K562 (cell line): Measurements from ENCODE around the gene FXYD3. TPM values are rescaled to one million over a fixed set of nuclear protein-coding genes. Genes with fewer than 3 reads are reported as not detected.

Experiments used
- C11orf30 ChIP-seq: fragments of 450-650 bp; IDR thresholded peaks from 2 replicates; pipeline ENCODE4 v1.6.1; 2016; ENCODE audit warnings: low read depth, mild to moderate bottlenecking
- ETV1 ChIP-seq: fragments of 450-650 bp; conservative IDR thresholded peaks from 2 replicates; pipeline ENCODE4 v1.6.1; 2016; ENCODE audit warnings: missing genetic modification characterization, control low read depth, low read depth, missing compliant biosample characterization
- FOXK2 ChIP-seq, 2 experiments: fragments of 450-650 bp; IDR thresholded peaks in 1 of 2; conservative IDR thresholded peaks in 1 of 2; 2 replicates each; pipeline ENCODE4 v1.6.1; 2016; ENCODE audit warnings: low read depth in 2 of 2, mild to moderate bottlenecking in 1 of 2
- GABPA ChIP-seq: fragments of 200-800 bp; sonication (Bioruptor generic); conservative IDR thresholded peaks from 2 replicates; pipeline ENCODE4 v1.6.1; 2016; ENCODE audit warnings: low read depth, missing genetic modification characterization, missing compliant biosample characterization
- HNRNPUL1 ChIP-seq: fragments of 200-400 bp; formaldehyde crosslinking; IDR thresholded peaks from 2 replicates; pipeline ENCODE4 v1.6.1; 2017; ENCODE audit warnings: low read length
- NCOA1 ChIP-seq: fragments of 450-650 bp; IDR thresholded peaks from 2 replicates; pipeline ENCODE4 v1.6.1; 2016; ENCODE audit warnings: low read depth
- NFATC3 ChIP-seq: fragments of 450-650 bp; IDR thresholded peaks from 2 replicates; pipeline ENCODE4 v1.6.1; 2017; ENCODE audit warnings: mild to moderate bottlenecking
- NR3C1 ChIP-seq: sonication (generic); formaldehyde crosslinking; IDR thresholded peaks from 2 replicates; pipeline ENCODE4 v1.8.1; 2022; ENCODE audit warnings: missing genetic modification reagents
- POLR3A ChIP-seq: IDR thresholded peaks from 2 replicates; pipeline ENCODE4 v1.6.1; 2011; ENCODE audit warnings: borderline replicate concordance, mild to moderate bottlenecking, moderate library complexity; ENCODE audit not compliant: insufficient read length, insufficient read depth; ENCODE audit errors: extremely low read depth
- XRCC3 ChIP-seq: fragments of 450-650 bp; IDR thresholded peaks from 2 replicates; pipeline ENCODE4 v1.6.1; 2017; ENCODE audit warnings: mild to moderate bottlenecking, moderate library complexity
- ZBTB40 ChIP-seq, 2 experiments: fragments of 450-650 bp in 1 of 2; sonication (generic) in 1 of 2; formaldehyde crosslinking in 1 of 2; IDR thresholded peaks; 2 replicates each; pipeline versions ENCODE4 v1.7.1 to v1.9.0; 2016 to 2022; ENCODE audit warnings: inconsistent platforms in 1 of 2, mild to moderate bottlenecking in 1 of 2, missing genetic modification reagents in 1 of 2
- polyA plus RNA-seq, 8 experiments: library from polyadenylated mRNA; depleted of rRNA in 4 of 8; stranded (reverse) in 5 of 8; unstranded in 3 of 8; fragments of >200 nt; fragmentation: Nextera tagmentation in 2 of 8; fragmentation: Illumina TruSeq in 1 of 8; extraction: Ambion mirVana in 2 of 8; extraction: Trizol in 1 of 8; gene quantifications; 2 replicates each; pipeline versions ENCODE4 v1.2.1 to v1.2.3, GENCODE V29; 2011 to 2014; ENCODE audit warnings: inconsistent platforms in 1 of 8, missing spikeins in 1 of 8
- total RNA-seq, 7 experiments: library from RNA; depleted of rRNA in 6 of 7; stranded (reverse); fragments of >200 nt in 6 of 7; fragmentation: Illumina TruSeq in 2 of 7; extraction: Trizol in 2 of 7; gene quantifications; 2 replicates each; pipeline versions ENCODE4 v1.2.1 to v1.2.3, GENCODE V29; 2011 to 2021; ENCODE audit warnings: low replicate concordance in 1 of 7
- TF ChIP-seq, protein P1 (sequence below), 2 experiments: fragments of 450-650 bp in 1 of 2; sonication (generic) in 1 of 2; formaldehyde crosslinking in 1 of 2; IDR thresholded peaks in 1 of 2; conservative IDR thresholded peaks in 1 of 2; 2 replicates each; pipeline versions ENCODE4 v1.6.1 to v1.8.1; 2016 to 2023; ENCODE audit warnings: mild to moderate bottlenecking in 2 of 2, moderate library complexity in 2 of 2, inconsistent platforms in 1 of 2, missing genetic modification reagents in 1 of 2
- TF ChIP-seq, protein P2 (sequence below), 2 experiments: fragments of 450-650 bp; IDR thresholded peaks; 2 replicates each; pipeline ENCODE4 v1.6.1; 2016

FXYD3 gene
- total and polyA plus RNA-seq, 9 of the 15 experiments (the other 6 are each of a cell fraction or from before 2014, with no cell fraction given): 0.24 TPM; not detected in 8

DNA sequence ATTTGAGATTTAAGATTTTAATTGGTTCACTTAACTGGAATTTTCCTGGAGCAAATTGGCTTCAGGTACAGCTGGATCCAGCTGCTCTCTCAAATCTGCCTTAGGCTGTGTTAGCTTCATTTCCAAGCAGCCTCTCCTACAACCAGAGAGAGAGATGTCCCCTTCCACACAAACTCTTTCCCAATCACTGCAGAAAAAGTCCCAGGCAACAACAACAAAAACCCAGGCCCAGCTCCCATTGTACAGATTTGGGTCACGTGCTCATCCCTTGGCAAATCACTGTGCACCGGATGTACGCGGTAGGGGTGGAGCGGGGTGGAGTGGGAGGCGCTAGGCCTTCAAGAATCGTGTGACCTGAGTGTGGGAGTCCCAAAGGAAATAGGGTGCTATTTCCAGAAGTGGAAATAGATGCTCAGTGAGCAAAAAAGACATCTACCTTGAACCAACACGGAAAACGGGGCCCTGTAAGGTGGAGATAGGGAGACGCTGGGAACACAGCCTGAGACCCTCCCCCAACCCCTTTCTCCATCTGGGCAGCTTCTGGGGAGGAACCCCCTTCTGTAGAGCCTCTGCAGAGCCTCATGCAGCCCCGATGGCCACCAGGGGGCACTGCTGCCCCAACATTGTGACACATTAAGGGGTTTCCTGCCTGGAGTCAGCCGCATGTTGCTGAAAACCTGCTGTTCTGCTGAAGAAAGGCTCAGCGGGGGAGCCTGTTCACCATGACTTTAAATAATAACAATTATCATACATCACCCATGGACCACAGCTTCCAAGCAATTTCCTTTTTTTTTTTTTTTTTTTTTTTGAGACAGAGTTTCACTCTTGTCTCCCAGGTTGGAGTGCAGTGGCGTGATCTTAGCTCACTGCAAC is 48.7 kb upstream of the FXYD3 start (continued):
- TF ChIP-seq ZBTB40 (IDR thresholded peaks at IDR 0.05) (peak; percentile 53), ZBTB40 (CRISPR knock-in tag; IDR thresholded peaks at IDR 0.05) (no peak), NCOA1 (no peak), ETV1 (tag) (peak; percentile 68), HNRNPUL1 (no peak), C11orf30 (peak; percentile 46; the same call in 1 of the 2 replicates), XRCC3 (no peak), GABPA (tag) (0 out of 2 replicates have a peak, but pooled peaks have one; percentile 40), FOXK2 (conservative IDR thresholded peaks at IDR 0.05 in 1 of 2, IDR thresholded peaks at IDR 0.05 in 1 of 2; ENCODE audit: low read depth in 2 of 2) (peak in 1 of 2 experiments; percentile 44; a peak in 2 of 4 replicates), NFATC3 (no peak), NR3C1 (no peak), POLR3A (no peak)
- TF ChIP-seq, protein P1, sequence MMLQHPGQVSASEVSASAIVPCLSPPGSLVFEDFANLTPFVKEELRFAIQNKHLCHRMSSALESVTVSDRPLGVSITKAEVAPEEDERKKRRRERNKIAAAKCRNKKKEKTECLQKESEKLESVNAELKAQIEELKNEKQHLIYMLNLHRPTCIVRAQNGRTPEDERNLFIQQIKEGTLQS (IDR thresholded peaks at IDR 0.05): peak; percentile 8; the same call in 1 of the 2 replicates
- TF ChIP-seq, protein P1 (CRISPR knock-in tag; conservative IDR thresholded peaks at IDR 0.05): no peak
- TF ChIP-seq, protein P2, sequence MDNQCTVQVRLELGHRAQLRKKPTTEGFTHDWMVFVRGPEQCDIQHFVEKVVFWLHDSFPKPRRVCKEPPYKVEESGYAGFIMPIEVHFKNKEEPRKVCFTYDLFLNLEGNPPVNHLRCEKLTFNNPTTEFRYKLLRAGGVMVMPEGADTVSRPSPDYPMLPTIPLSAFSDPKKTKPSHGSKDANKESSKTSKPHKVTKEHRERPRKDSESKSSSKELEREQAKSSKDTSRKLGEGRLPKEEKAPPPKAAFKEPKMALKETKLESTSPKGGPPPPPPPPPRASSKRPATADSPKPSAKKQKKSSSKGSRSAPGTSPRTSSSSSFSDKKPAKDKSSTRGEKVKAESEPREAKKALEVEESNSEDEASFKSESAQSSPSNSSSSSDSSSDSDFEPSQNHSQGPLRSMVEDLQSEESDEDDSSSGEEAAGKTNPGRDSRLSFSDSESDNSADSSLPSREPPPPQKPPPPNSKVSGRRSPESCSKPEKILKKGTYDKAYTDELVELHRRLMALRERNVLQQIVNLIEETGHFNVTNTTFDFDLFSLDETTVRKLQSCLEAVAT (IDR thresholded peaks at IDR 0.05): no peak
